Measurements from ENCODE around the gene CHAT.

- TF ChIP-seq CTCF (IDR thresholded peaks at IDR 0.05) = no peak
- no peak for TF ChIP-seq POLR2A (IDR thresholded peaks at IDR 0.05)
Measured at GRCh38 chr10:49619613-49620012, 5.8 kb downstream of the CHAT start.
